ENCODE data around the gene PLXNA4. TPM values are rescaled to one million over a fixed set of nuclear protein-coding genes. Genes with fewer than 3 reads are reported as not detected.

Gene PLXNA4
- total RNA-seq, 1 experiment from 2014 or later = 0.81 TPM

- TF ChIP-seq ZNF396 (CRISPR knock-in tag; IDR thresholded peaks at IDR 0.05; ENCODE audit: borderline replicate concordance) = no peak
- no peak for TF ChIP-seq ZNF512 (CRISPR knock-in tag; IDR thresholded peaks at IDR 0.05; ENCODE audit: borderline replicate concordance)
- no peak for TF ChIP-seq FOXP1 (CRISPR knock-in tag; IDR thresholded peaks at IDR 0.05; ENCODE audit: borderline replicate concordance)
- no peak for TF ChIP-seq TEAD4 (CRISPR knock-in tag; IDR thresholded peaks at IDR 0.05)
- TF ChIP-seq SMAD3 (CRISPR knock-in tag; IDR thresholded peaks at IDR 0.05; ENCODE audit: borderline replicate concordance) = no peak
- no peak for TF ChIP-seq E2F1 (CRISPR knock-in tag; IDR thresholded peaks at IDR 0.05)
Observed at GRCh38 chr7:132557489-132558044, 18.7 kb downstream of the PLXNA4 start (continued).

GRCh38 chr7:132554446-132554845, 21.8 kb downstream of the PLXNA4 start:
- H3K4me1 Mint-ChIP-seq = peaks cover 12% of the 10 kb centered on the region
- CTCF ChIA-PET = no interaction called here
- ATAC-seq = no peak
- H3K27ac Mint-ChIP-seq = no peak overlapping the region
- H3K4me3 Mint-ChIP-seq = no peak overlapping the region
- peaks cover 31% of the 10 kb centered on the region for H3K9me3 Mint-ChIP-seq
- POLR2A ChIA-PET = no interaction called here
- TF ChIP-seq RORB (CRISPR knock-in tag; IDR thresholded peaks at IDR 0.05) (no peak), ZNF232 (CRISPR knock-in tag; IDR thresholded peaks at IDR 0.05) (no peak), ZBTB43 (CRISPR knock-in tag; IDR thresholded peaks at IDR 0.05) (no peak), ZNF532 (CRISPR knock-in tag; IDR thresholded peaks at IDR 0.05; ENCODE audit: borderline replicate concordance) (no peak), ZNF281 (CRISPR knock-in tag; IDR thresholded peaks at IDR 0.05) (no peak), NFYB (CRISPR knock-in tag; conservative IDR thresholded peaks at IDR 0.05; ENCODE audit: low read depth) (no peak), SOX15 (CRISPR knock-in tag; IDR thresholded peaks at IDR 0.05) (no peak), FOXP4 (CRISPR knock-in tag; IDR thresholded peaks at IDR 0.05) (no peak)
- no peak for DNase-seq (ENCODE audit: low spot score)
- H3K36me3 Mint-ChIP-seq = peaks cover 23% of the 10 kb centered on the region
- H3K27me3 Mint-ChIP-seq (ENCODE audit: low read depth) = peaks cover 27% of the 10 kb centered on the region

All from WTC11 (cell line).